Left ventricle myocardium inferior (tissue), 1 donor: Measurements from ENCODE around the gene SUSD1. TPM values are rescaled to one million over a fixed set of nuclear protein-coding genes. Genes with fewer than 3 reads are reported as not detected.

Source experiments
- DNase-seq: peaks from one replicate; pipeline ENCODE4 v3.0.0-alpha.2; 2020
- H3K27ac ChIP-seq: fragments of 200-600 bp; replicated peaks from 2 replicates; pipeline ENCODE4 v1.8.0; 2021
- H3K27me3 ChIP-seq: fragments of 200-600 bp; 2 replicates; pipeline ENCODE4 v1.8.0; 2021; ENCODE audit warnings: low read depth
- H3K36me3 ChIP-seq: fragments of 200-600 bp; 2 replicates; pipeline ENCODE4 v1.8.0; 2021
- H3K4me1 ChIP-seq: fragments of 200-600 bp; 2 replicates; pipeline ENCODE4 v1.8.0; 2021
- H3K4me3 ChIP-seq: fragments of 200-600 bp; 2 replicates; pipeline ENCODE4 v1.8.0; 2021; ENCODE audit warnings: mild to moderate bottlenecking, moderate library complexity
- H3K9me3 ChIP-seq: fragments of 200-600 bp; replicated peaks from 2 replicates; pipeline ENCODE4 v1.8.0; 2021
- intact Hi-C: fragments of 100-400 bp; cut with micrococcal nuclease; formaldehyde crosslinking; loops from one replicate; pipeline ENCODE4 v1.11.0; 2022
- total RNA-seq: library from RNA; stranded (reverse); fragmentation: NEBNext Ultra II Directional; extraction: Animal tissue kit (Norgen Biotek cat#: 25700); gene quantifications from one replicate; pipeline ENCODE4 v1.2.1, GENCODE V29; 2021
- TF ChIP-seq, protein P1 (sequence below): fragments of 200-600 bp; IDR thresholded peaks from 2 replicates; pipeline ENCODE4 v1.8.0; 2021; ENCODE audit warnings: antibody characterized with exemption, mild to moderate bottlenecking, borderline replicate concordance
- donor health status: DM: no; HTN: yes; CAD: no; lungs with severe emphysema.

Gene SUSD1
- total RNA-seq, 1 donor from 2014 or later = 5.1 TPM

DNA sequence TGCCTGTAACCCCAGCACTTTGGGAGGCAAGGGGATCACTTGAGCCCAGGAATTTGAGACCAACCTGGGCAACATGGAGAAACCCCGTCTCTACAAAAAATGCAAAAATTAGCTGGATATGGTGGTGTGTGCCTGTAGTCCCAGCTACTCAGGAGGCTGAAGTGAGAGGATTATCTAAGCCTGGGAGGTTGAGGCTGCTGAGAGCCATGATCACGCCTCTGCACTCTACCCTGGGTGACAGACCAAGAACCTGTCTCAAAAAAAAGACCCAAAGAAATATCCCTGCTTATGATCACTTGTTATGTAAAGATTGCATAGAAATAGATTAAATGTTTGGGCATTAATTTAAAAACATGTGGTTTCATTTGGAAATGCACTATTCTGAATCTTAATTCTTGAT is 153.4 kb downstream of the SUSD1 start:
- no peaks in the 10 kb centered on the region for H3K36me3 ChIP-seq
- no peak overlapping the region for H3K4me3 ChIP-seq
- no peak overlapping the region for H3K27ac ChIP-seq
- no peaks in the 10 kb centered on the region for H3K9me3 ChIP-seq
- no peaks in the 10 kb centered on the region for H3K27me3 ChIP-seq
- H3K4me1 ChIP-seq = peaks cover 7% of the 10 kb centered on the region
- intact Hi-C loops = no loop called here
- no peak for DNase-seq
- TF ChIP-seq, protein P1, sequence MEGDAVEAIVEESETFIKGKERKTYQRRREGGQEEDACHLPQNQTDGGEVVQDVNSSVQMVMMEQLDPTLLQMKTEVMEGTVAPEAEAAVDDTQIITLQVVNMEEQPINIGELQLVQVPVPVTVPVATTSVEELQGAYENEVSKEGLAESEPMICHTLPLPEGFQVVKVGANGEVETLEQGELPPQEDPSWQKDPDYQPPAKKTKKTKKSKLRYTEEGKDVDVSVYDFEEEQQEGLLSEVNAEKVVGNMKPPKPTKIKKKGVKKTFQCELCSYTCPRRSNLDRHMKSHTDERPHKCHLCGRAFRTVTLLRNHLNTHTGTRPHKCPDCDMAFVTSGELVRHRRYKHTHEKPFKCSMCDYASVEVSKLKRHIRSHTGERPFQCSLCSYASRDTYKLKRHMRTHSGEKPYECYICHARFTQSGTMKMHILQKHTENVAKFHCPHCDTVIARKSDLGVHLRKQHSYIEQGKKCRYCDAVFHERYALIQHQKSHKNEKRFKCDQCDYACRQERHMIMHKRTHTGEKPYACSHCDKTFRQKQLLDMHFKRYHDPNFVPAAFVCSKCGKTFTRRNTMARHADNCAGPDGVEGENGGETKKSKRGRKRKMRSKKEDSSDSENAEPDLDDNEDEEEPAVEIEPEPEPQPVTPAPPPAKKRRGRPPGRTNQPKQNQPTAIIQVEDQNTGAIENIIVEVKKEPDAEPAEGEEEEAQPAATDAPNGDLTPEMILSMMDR = no peak

DNA sequence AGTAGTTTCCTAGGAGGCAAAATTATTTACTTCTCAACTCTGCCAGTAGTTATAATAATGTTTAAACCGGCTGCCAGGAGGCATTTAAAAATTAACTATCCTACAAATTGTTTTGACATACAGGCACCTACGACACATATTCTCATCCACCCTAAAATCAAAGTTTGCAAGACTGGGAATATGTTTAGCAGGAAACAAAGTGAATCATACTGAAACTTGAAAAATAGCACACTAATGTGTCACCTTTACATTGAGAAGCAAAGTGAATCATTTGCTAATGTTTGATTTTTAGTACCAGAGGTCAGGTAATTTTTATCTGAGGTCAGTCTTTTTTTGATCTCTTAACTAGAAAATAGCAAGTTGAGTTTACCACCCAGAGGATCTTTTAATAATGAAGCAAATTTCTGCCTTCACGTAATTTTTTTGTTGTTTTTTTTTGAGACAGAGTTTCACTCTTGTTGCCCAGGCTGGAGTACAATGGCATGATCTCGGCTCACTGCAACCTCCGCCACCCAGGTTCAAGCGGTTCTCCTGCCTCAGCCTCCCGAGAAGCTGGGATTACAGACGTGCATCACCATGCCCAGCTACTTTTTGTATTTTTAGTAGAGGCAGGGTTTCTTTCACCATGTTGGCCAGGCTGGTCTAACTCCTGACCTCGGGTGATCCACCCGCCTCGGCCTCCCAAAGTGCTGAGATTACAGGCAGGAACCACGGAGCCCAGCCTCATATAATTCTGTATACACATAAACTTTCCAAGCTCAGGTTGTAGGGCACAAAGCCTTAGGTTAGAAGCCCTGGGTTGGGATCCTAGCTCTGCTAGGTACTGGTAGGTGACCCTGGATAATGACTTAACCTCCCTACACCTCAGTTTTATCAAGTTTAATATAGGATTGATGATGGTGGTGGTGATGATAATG is 154.2 kb downstream of the SUSD1 start:
- H3K27me3 ChIP-seq = no peaks in the 10 kb centered on the region
- no peak overlapping the region for H3K27ac ChIP-seq
- no peaks in the 10 kb centered on the region for H3K36me3 ChIP-seq
- DNase-seq = no peak
- intact Hi-C loops = no loop called here
- H3K9me3 ChIP-seq = no peaks in the 10 kb centered on the region
- TF ChIP-seq, protein P1 = no peak
- peaks cover 7% of the 10 kb centered on the region for H3K4me1 ChIP-seq
- no peak overlapping the region for H3K4me3 ChIP-seq

DNA sequence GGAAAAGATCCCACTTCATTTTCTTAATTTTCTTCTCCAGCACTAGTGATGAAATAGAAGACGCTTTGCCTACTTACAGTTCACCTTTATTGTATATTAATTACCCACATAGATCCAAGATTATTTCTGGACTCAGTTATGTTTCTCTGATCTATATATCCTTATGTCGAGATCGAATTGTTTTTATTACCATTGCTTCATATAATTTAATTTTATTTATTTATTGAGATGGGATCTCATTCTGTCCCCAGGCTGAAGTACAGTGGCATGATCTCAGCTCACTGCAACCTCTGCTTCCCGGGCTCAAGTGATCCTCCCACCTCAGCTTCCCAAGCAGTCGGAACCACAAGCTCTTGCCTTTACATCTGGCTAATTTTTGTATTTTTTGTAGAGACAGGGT is 157.2 kb downstream of the SUSD1 start:
- Histone ChIP-seq H3K36me3 (no peaks in the 10 kb centered on the region), H3K27ac (no peak overlapping the region), H3K4me3 (no peak overlapping the region), H3K9me3 (no peaks in the 10 kb centered on the region), H3K4me1 (peaks cover 13% of the 10 kb centered on the region), H3K27me3 (no peaks in the 10 kb centered on the region)
- DNase-seq = no peak
- intact Hi-C loops = no loop called here
- TF ChIP-seq, protein P1 = no peak

DNA sequence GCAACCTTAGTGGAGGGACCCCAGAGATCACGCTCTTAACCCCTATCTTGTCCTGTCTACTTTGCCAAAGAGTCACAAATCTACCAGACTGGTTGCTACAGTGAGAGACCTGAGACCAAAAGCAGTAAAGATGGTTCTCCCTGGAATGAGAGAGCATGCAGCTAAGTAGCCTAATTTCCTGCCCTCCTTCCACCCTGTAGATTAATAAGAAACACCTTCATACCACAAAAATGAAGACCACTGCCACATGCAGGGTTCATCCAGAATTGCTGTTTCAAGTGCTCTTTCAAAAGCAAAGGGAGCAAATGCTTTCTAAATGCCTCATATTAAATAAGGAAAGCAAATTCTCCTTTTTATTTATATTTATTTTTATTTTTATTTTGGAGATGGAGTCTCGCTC is 159.4 kb downstream of the SUSD1 start:
- Histone ChIP-seq H3K27me3 (no peaks in the 10 kb centered on the region), H3K36me3 (no peaks in the 10 kb centered on the region), H3K9me3 (no peaks in the 10 kb centered on the region), H3K4me3 (no peak overlapping the region), H3K4me1 (peaks cover 21% of the 10 kb centered on the region), H3K27ac (no peak overlapping the region)
- intact Hi-C loops = no loop called here
- TF ChIP-seq, protein P1 = no peak
- DNase-seq = no peak

DNA sequence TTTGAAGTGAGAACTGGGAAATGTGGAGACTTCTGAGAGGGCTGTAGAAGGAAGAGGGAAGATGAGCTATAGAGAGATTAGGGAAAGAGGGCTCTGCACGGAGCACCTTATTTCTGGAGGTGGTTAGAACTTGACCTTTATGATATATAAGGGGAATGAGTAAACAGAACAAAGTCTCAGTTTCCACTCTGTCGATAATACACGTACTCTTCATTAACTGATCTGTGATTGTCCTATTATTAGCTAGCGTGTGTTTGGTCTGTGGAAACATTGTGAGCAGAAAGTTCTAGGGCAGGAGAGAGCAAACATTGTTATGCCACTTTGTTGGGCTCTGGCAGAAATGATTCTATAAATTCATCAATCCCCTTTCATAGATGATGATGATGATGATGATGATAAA is 159.9 kb downstream of the SUSD1 start:
- Histone ChIP-seq H3K27ac (no peak overlapping the region), H3K4me1 (peaks cover 21% of the 10 kb centered on the region), H3K36me3 (no peaks in the 10 kb centered on the region), H3K9me3 (no peaks in the 10 kb centered on the region), H3K4me3 (no peak overlapping the region), H3K27me3 (no peaks in the 10 kb centered on the region)
- no peak for DNase-seq
- intact Hi-C loops = no loop called here
- TF ChIP-seq, protein P1 = no peak
